ENCODE results near the gene SMAD7. TPM values are rescaled to one million over a fixed set of nuclear protein-coding genes. Genes with fewer than 3 reads are reported as not detected.

The SMAD7 gene
- 9.6 TPM for polyA plus RNA-seq (2013, experiment 1 of 2)
- 9.9 TPM for polyA plus RNA-seq (2013, experiment 2 of 2)

GRCh38 chr18:48950536-48951447, at the start of gene SMAD7:
SMAD7 (minus strand) TSS chr18:48950965; CDS start chr18:48950424, 541 bp downstream.
- peak within 1 kb of the TSS; percentile 88 for H4K91ac ChIP-seq (ENCODE audit: low read length)
- H2BK120ac ChIP-seq (ENCODE audit: low read depth, low read length): peak within 1 kb of the TSS; percentile 91
- H3K14ac ChIP-seq (ENCODE audit: low read length in 2 of 2): peak within 1 kb of the TSS in 1 of 2 experiments; percentile 94
- peak within 1 kb of the TSS; percentile 84 to 93 for H3K4me3 ChIP-seq (ENCODE audit: insufficient read depth in 1 of 2, low read depth in 1 of 2, low read length in 2 of 2)
- peaks cover 25 to 37% of the 10 kb centered on the region in 2 experiments for H3K36me3 ChIP-seq (ENCODE audit: control insufficient read depth in 1 of 2, insufficient read depth in 2 of 2, low read depth in 1 of 2, low read length in 2 of 2)
- DNase-seq: peak; percentile 47
- H3K4ac ChIP-seq (ENCODE audit: low read depth in 1 of 2, low read length in 2 of 2): peak within 1 kb of the TSS; percentile 85 to 86
- peak within 1 kb of the TSS; percentile 80 for H4K8ac ChIP-seq (ENCODE audit: low read length)
- H3K4me2 ChIP-seq (ENCODE audit: low read length, poor library complexity, severe bottlenecking): peak within 1 kb of the TSS; percentile 52
- peak within 1 kb of the TSS; percentile 80 for H2BK15ac ChIP-seq (ENCODE audit: low read depth, poor library complexity, severe bottlenecking)
- peak within 1 kb of the TSS; percentile 20 to 98 for H3K23ac ChIP-seq (ENCODE audit: low read length in 2 of 2)
- peak within 1 kb of the TSS; percentile 9 for H2AK5ac ChIP-seq (ENCODE audit: low read length, severe bottlenecking)
- peak within 1 kb of the TSS; percentile 97 to 99 for H3K18ac ChIP-seq (ENCODE audit: low read depth in 1 of 2, low read length in 2 of 2)
- peak within 1 kb of the TSS; percentile 97 for H2BK5ac ChIP-seq (ENCODE audit: low read depth, low read length, poor library complexity, severe bottlenecking)
- peak within 1 kb of the TSS; percentile 95 for H3K9ac ChIP-seq (ENCODE audit: low read length)
- H3K9me3 ChIP-seq (ENCODE audit: control insufficient read depth, low read length): no peaks in the 10 kb centered on the region
- peak within 1 kb of the TSS; percentile 80 to 94 for H2BK12ac ChIP-seq (ENCODE audit: low read length in 2 of 2)
- H3K79me1 ChIP-seq (replicated peaks; ENCODE audit: low read length, poor library complexity, severe bottlenecking): no peaks in the 10 kb centered on the region
- H3K27me3 ChIP-seq (ENCODE audit: control insufficient read depth in 1 of 2, insufficient read depth in 1 of 2, low read length in 2 of 2): no peaks in the 10 kb centered on the region
- H3K27ac ChIP-seq (ENCODE audit: low read length, poor library complexity, severe bottlenecking): peak within 1 kb of the TSS; percentile 90
- 2% methylated on average over 40 of the region's 71 CpGs for WGBS
- no peak within 1 kb of the TSS for H2AFZ ChIP-seq (ENCODE audit: low read depth, low read length)
- peaks cover 7% of the 10 kb centered on the region for H3K4me1 ChIP-seq (ENCODE audit: control insufficient read depth, insufficient read depth, low read depth, low read length)

GRCh38 chr18:48999569-48999968, 48.8 kb upstream of the SMAD7 start:
- Histone ChIP-seq H3K27me3 (ENCODE audit: control insufficient read depth in 1 of 2, insufficient read depth in 1 of 2, low read length in 2 of 2) (no peaks in the 10 kb centered on the region), H3K4me1 (ENCODE audit: control insufficient read depth, insufficient read depth, low read depth, low read length) (peaks cover 33% of the 10 kb centered on the region), H3K9me3 (ENCODE audit: control insufficient read depth, low read length) (no peaks in the 10 kb centered on the region), H2BK15ac (ENCODE audit: low read depth, poor library complexity, severe bottlenecking) (no peak overlapping the region), H4K8ac (ENCODE audit: low read length) (no peak overlapping the region), H2AFZ (ENCODE audit: low read depth, low read length) (no peak overlapping the region), H3K36me3 (ENCODE audit: control insufficient read depth in 1 of 2, insufficient read depth in 2 of 2, low read depth in 1 of 2, low read length in 2 of 2) (peaks cover 0 to 5% of the 10 kb centered on the region in 2 experiments), H3K4me3 (ENCODE audit: insufficient read depth in 1 of 2, low read depth in 1 of 2, low read length in 2 of 2) (no peak overlapping the region), H3K18ac (ENCODE audit: low read depth in 1 of 2, low read length in 2 of 2) (no peak overlapping the region), H3K79me1 (replicated peaks; ENCODE audit: low read length, poor library complexity, severe bottlenecking) (no peaks in the 10 kb centered on the region), H4K91ac (ENCODE audit: low read length) (no peak overlapping the region), H3K9ac (ENCODE audit: low read length) (no peak overlapping the region), H3K27ac (ENCODE audit: low read length, poor library complexity, severe bottlenecking) (no peak overlapping the region), H2BK12ac (ENCODE audit: low read length in 2 of 2) (no peak overlapping the region), H2BK120ac (ENCODE audit: low read depth, low read length) (no peak overlapping the region), H2AK5ac (ENCODE audit: low read length, severe bottlenecking) (peak overlapping the region; percentile 14), H3K23ac (ENCODE audit: low read length in 2 of 2) (no peak overlapping the region), H2BK5ac (ENCODE audit: low read depth, low read length, poor library complexity, severe bottlenecking) (no peak overlapping the region), H3K4ac (ENCODE audit: low read depth in 1 of 2, low read length in 2 of 2) (no peak overlapping the region), H3K4me2 (ENCODE audit: low read length, poor library complexity, severe bottlenecking) (no peak overlapping the region), H3K14ac (ENCODE audit: low read length in 2 of 2) (no peak overlapping the region)
- 91% methylated on average over 10 of the region's 11 CpGs for WGBS
- no peak for DNase-seq

- no peaks in the 10 kb centered on the region for H3K79me1 ChIP-seq (replicated peaks; ENCODE audit: low read length, poor library complexity, severe bottlenecking)
- H2BK5ac ChIP-seq (ENCODE audit: low read depth, low read length, poor library complexity, severe bottlenecking): peak overlapping the region; percentile 95
- peak overlapping the region; percentile 49 to 84 for H3K4ac ChIP-seq (ENCODE audit: low read depth in 1 of 2, low read length in 2 of 2)
- H3K23ac ChIP-seq (ENCODE audit: low read length in 2 of 2): no peak overlapping the region
- H3K27me3 ChIP-seq (ENCODE audit: control insufficient read depth in 1 of 2, insufficient read depth in 1 of 2, low read length in 2 of 2): no peaks in the 10 kb centered on the region
- peak overlapping the region; percentile 52 to 68 for H3K18ac ChIP-seq (ENCODE audit: low read depth in 1 of 2, low read length in 2 of 2)
- peak overlapping the region; percentile 56 to 95 for H2BK12ac ChIP-seq (ENCODE audit: low read length in 2 of 2)
- H2AK5ac ChIP-seq (ENCODE audit: low read length, severe bottlenecking): peak overlapping the region; percentile 98
- no peak overlapping the region for H3K14ac ChIP-seq (ENCODE audit: low read length in 2 of 2)
- H4K91ac ChIP-seq (ENCODE audit: low read length): peak overlapping the region; percentile 82
- peak overlapping the region; percentile 94 for H3K27ac ChIP-seq (ENCODE audit: low read length, poor library complexity, severe bottlenecking)
- peak overlapping the region; percentile 54 for H2BK120ac ChIP-seq (ENCODE audit: low read depth, low read length)
- 30% methylated on average over 17 of the region's 17 CpGs for WGBS
- H3K4me3 ChIP-seq (ENCODE audit: insufficient read depth in 1 of 2, low read depth in 1 of 2, low read length in 2 of 2): no peak overlapping the region
- H4K8ac ChIP-seq (ENCODE audit: low read length): peak overlapping the region; percentile 66
- no peak overlapping the region for H2AFZ ChIP-seq (ENCODE audit: low read depth, low read length)
- no peaks in the 10 kb centered on the region for H3K9me3 ChIP-seq (ENCODE audit: control insufficient read depth, low read length)
- peaks cover 43% of the 10 kb centered on the region for H3K4me1 ChIP-seq (ENCODE audit: control insufficient read depth, insufficient read depth, low read depth, low read length)
- peak overlapping the region; percentile 36 for H3K4me2 ChIP-seq (ENCODE audit: low read length, poor library complexity, severe bottlenecking)
- H3K36me3 ChIP-seq (ENCODE audit: control insufficient read depth in 1 of 2, insufficient read depth in 2 of 2, low read depth in 1 of 2, low read length in 2 of 2): peaks cover 0 to 5% of the 10 kb centered on the region in 2 experiments
- H2BK15ac ChIP-seq (ENCODE audit: low read depth, poor library complexity, severe bottlenecking): peak overlapping the region; percentile 55
- DNase-seq: peak; percentile 98
- H3K9ac ChIP-seq (ENCODE audit: low read length): peak overlapping the region; percentile 77
Observed at GRCh38 chr18:48997985-48998831, 47.4 kb upstream of the SMAD7 start.
